ENCODE measurements around the gene VWCE.
"Not testable (repeated sequence)": the region's sequence is repeated elsewhere in the genome, so short reads cannot be mapped to it uniquely, and the experiment has no call there.

The VWCE gene

DNA sequence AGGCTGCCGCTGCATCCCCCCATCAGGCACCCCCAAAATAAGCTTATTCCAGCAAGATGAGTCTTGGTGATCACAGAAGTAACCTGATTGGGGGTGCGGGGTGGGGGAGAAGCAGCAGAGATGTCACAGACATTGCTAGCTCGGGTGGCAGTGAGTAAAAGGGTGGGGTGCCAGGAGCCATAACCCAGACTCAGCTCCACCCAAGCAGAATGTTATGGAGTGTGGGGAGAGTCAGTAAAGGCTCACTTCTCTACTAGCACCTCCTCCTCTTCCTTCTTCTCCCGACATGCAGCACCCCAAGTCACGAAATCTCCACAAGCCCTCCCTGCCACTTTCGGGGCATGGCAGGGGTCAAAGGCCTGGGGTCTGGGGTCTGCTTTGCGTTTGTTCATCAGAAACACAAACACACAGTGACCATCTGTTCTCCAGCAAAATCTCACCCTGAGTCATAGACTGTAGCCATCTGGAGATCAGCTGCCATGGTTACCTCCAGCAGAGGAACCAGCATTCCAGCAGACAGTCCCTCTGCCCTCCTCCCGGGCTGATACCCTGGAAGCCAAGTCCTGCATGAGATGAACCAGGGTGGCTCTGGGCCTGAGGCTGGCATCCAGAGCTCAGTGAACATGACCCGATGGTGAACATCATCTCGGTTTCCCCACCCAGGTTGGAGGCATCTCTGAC is 68.5 kb downstream of the VWCE start:
- H3K36me3 ChIP-seq (ENCODE audit: insufficient read depth, low read length); H3K27ac ChIP-seq (ENCODE audit: low read depth, low read length); H3K4me3 ChIP-seq (ENCODE audit: low read length); H3K27me3 ChIP-seq (ENCODE audit: insufficient read depth, low read length); H3K9me3 ChIP-seq (ENCODE audit: insufficient read depth, low read depth, low read length); H3K4me1 ChIP-seq (ENCODE audit: insufficient read depth, low read length); H3K9ac ChIP-seq (ENCODE audit: low read depth, low read length): not testable (repeated sequence)
- WGBS = no CpG with 5 or more reads among the region's 10 CpGs

DNA sequence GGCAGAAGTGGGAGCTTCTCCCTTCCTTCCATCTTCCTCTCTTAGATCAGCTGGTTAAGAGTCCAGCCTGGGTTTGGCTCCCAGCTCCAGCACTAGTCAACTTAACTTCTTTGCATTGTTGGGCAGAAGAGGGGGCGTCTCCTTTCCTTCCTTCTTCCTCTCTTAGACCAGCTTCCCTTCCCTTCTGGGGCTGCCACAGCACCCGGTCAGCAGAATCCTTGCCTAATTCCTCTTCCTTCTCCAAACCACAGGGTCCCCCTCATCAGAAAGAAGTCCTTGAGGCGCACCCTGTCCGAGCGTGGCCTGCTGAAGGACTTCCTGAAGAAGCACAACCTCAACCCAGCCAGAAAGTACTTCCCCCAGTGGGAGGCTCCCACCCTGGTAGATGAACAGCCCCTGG is 72.4 kb downstream of the VWCE start:
- not testable (repeated sequence) for H3K27me3 ChIP-seq (ENCODE audit: insufficient read depth, low read length); H3K27ac ChIP-seq (ENCODE audit: low read depth, low read length); H3K36me3 ChIP-seq (ENCODE audit: insufficient read depth, low read length); H3K9ac ChIP-seq (ENCODE audit: low read depth, low read length); H3K4me1 ChIP-seq (ENCODE audit: insufficient read depth, low read length); H3K9me3 ChIP-seq (ENCODE audit: insufficient read depth, low read depth, low read length); H3K4me3 ChIP-seq (ENCODE audit: low read length)
- no CpG with 5 or more reads among the region's 5 CpGs for WGBS

GRCh38 chr11:61222047-61222446 is 73.1 kb downstream of the VWCE start, which contains the start of gene PGA4:
Gene PGA4, plus strand, starts transcription at chr11:61222347. Its CDS starts 54 bp downstream, at chr11:61222401.
- H3K9ac ChIP-seq (ENCODE audit: low read depth, low read length); H3K36me3 ChIP-seq (ENCODE audit: insufficient read depth, low read length); H3K4me1 ChIP-seq (ENCODE audit: insufficient read depth, low read length); H3K4me3 ChIP-seq (ENCODE audit: low read length); H3K9me3 ChIP-seq (ENCODE audit: insufficient read depth, low read depth, low read length); H3K27me3 ChIP-seq (ENCODE audit: insufficient read depth, low read length); H3K27ac ChIP-seq (ENCODE audit: low read depth, low read length): not testable (repeated sequence)
- no CpG with 5 or more reads among the region's 8 CpGs for WGBS

DNA sequence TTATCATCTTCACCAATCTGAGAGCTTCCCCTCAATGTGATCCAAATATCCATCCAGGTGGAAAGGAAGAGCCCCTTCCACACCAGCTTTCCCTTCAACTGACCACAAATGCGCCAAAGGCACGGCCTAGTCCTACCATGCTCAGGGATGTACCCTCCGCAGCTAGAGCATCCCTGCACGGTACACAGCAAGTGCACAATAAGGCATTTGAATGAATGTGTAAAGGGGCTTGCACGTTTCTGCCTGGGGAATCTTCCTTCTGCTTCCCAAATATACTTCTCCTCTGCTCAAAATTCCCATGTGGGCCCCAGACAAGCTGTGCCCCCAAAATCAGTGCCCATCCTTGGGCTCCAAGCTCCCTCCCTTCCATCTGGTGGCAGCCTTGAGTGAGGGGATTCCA is 76.1 kb downstream of the VWCE start:
- WGBS = 94% methylated on average over 3 of the region's 5 CpGs

GRCh38 chr11:61218306-61218705 is 76.8 kb downstream of the VWCE start:
- not testable (repeated sequence) for H3K27ac ChIP-seq (ENCODE audit: low read depth, low read length); H3K36me3 ChIP-seq (ENCODE audit: insufficient read depth, low read length); H3K9ac ChIP-seq (ENCODE audit: low read depth, low read length); H3K9me3 ChIP-seq (ENCODE audit: insufficient read depth, low read depth, low read length); H3K4me1 ChIP-seq (ENCODE audit: insufficient read depth, low read length); H3K27me3 ChIP-seq (ENCODE audit: insufficient read depth, low read length); H3K4me3 ChIP-seq (ENCODE audit: low read length)
- no CpG with 5 or more reads among the region's 4 CpGs for WGBS

More for the DNA sequence above, 76.1 kb downstream of the VWCE start:
- not testable (repeated sequence) for H3K27me3 ChIP-seq (ENCODE audit: insufficient read depth, low read length); H3K36me3 ChIP-seq (ENCODE audit: insufficient read depth, low read length); H3K4me3 ChIP-seq (ENCODE audit: low read length); H3K4me1 ChIP-seq (ENCODE audit: insufficient read depth, low read length); H3K27ac ChIP-seq (ENCODE audit: low read depth, low read length); H3K9ac ChIP-seq (ENCODE audit: low read depth, low read length); H3K9me3 ChIP-seq (ENCODE audit: insufficient read depth, low read depth, low read length)

DNA sequence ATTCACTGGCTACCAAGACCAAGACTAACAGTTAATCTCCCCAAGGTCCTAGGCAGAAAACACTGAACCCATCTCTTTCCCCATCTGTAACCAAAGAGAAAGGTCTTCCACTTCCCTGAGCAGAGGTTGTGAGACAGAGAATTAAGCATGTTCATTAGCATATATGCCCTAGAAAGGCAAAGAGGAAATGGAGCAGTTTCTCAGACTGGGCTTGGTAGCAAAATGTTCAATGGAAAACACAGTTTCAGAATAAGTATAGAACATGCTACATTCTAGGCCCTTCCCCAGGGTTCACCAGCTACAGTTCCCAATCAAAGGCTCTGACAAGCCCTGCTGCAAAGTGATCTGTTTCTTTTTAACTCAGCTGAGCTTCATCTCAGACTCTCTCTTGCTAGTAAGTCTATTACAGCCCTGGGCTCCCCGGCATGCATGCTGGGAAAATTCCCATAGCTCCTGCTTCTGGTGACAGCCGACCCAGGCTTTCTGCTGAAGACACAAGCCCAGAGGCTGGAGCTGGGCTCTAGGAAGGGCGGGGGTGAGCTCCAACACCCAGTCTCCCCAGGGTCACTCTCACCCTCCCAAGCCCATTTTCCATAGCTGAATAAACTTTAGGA is 81.3 kb downstream of the VWCE start:
- H3K4me1 ChIP-seq (ENCODE audit: insufficient read depth, low read length); H3K4me3 ChIP-seq (ENCODE audit: low read length); H3K9me3 ChIP-seq (ENCODE audit: insufficient read depth, low read depth, low read length); H3K27ac ChIP-seq (ENCODE audit: low read depth, low read length); H3K27me3 ChIP-seq (ENCODE audit: insufficient read depth, low read length); H3K36me3 ChIP-seq (ENCODE audit: insufficient read depth, low read length); H3K9ac ChIP-seq (ENCODE audit: low read depth, low read length): not testable (repeated sequence)
- no CpG with 5 or more reads among the region's 3 CpGs for WGBS

GRCh38 chr11:61212202-61212601 is 82.9 kb downstream of the VWCE start:
- not testable (repeated sequence) for H3K36me3 ChIP-seq (ENCODE audit: insufficient read depth, low read length); H3K27me3 ChIP-seq (ENCODE audit: insufficient read depth, low read length); H3K4me1 ChIP-seq (ENCODE audit: insufficient read depth, low read length); H3K27ac ChIP-seq (ENCODE audit: low read depth, low read length); H3K9me3 ChIP-seq (ENCODE audit: insufficient read depth, low read depth, low read length); H3K9ac ChIP-seq (ENCODE audit: low read depth, low read length); H3K4me3 ChIP-seq (ENCODE audit: low read length)
- no CpG with 5 or more reads among the region's 15 CpGs for WGBS

DNA sequence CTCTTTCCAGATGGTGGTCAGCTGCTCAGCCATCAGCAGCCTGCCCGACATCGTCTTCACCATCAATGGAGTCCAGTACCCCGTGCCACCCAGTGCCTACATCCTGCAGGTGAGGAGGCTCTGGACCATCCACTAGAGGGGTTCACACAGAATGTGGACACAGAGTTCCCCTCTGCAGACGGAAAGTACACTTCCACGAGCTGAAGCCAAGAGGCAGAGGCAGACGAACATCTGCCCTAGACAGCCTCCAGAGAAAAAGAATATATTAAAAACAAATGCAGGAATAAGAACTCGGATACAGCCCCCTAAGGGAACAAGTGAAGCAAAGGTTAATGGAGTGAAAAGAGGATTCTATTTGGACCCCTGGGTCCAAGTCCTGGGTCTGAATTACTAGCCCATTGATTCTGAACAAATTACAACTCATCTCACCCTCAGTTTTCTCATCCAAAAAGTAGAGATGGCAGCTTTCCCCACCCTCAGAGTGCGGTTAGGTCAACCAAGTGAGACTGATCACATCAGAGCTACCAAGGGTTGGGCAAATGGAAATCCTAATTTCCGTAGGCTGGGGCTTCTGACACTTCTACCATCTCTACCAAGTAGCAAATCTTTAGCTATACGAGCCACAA is 83.7 kb downstream of the VWCE start:
- 90% methylated on average over 3 of the region's 10 CpGs for WGBS
- not testable (repeated sequence) for H3K4me3 ChIP-seq (ENCODE audit: low read length); H3K4me1 ChIP-seq (ENCODE audit: insufficient read depth, low read length); H3K9me3 ChIP-seq (ENCODE audit: insufficient read depth, low read depth, low read length); H3K27ac ChIP-seq (ENCODE audit: low read depth, low read length); H3K9ac ChIP-seq (ENCODE audit: low read depth, low read length); H3K27me3 ChIP-seq (ENCODE audit: insufficient read depth, low read length); H3K36me3 ChIP-seq (ENCODE audit: insufficient read depth, low read length)

DNA sequence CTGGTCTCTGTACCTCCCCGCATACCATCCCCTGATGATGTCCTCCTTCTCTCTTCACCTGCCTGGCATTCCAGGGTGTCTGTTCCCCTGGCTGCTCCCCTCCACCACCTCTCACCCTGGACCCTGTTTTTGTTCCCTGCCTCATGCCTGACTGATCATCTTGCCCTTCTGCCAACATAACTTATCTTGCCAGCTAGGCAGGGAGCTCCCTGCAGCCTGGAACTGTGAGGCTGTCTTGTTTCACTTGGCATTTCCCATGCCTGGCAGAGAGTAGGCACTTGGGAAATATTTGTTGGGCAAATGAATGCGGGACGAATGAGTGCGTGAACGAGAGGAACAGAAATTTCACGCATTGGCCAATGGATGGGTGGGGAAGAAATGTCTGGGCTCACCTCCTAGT is 84.5 kb downstream of the VWCE start:
- not testable (repeated sequence) for H3K27me3 ChIP-seq (ENCODE audit: insufficient read depth, low read length); H3K4me3 ChIP-seq (ENCODE audit: low read length); H3K4me1 ChIP-seq (ENCODE audit: insufficient read depth, low read length); H3K27ac ChIP-seq (ENCODE audit: low read depth, low read length); H3K9me3 ChIP-seq (ENCODE audit: insufficient read depth, low read depth, low read length); H3K9ac ChIP-seq (ENCODE audit: low read depth, low read length); H3K36me3 ChIP-seq (ENCODE audit: insufficient read depth, low read length)
- no CpG with 5 or more reads among the region's 6 CpGs for WGBS

Measured in HUES64 (cell line).